ENCODE measurements around the gene TBC1D22B. TPM values are rescaled to one million over a fixed set of nuclear protein-coding genes. Genes with fewer than 3 reads are reported as not detected.
A peak's percentile ranks its signal among the peaks of the same experiment; 100 is the strongest.

The TBC1D22B gene
- total and polyA plus RNA-seq, 9 of the 15 experiments (the other 6 are each of a cell fraction or from before 2014, with no cell fraction given): 4.8 to 24.2 (median 13.5) TPM

- TF ChIP-seq SIN3A (IDR thresholded peaks at IDR 0.05; ENCODE audit: borderline replicate concordance in 2 of 2, control insufficient read depth in 1 of 2, low read depth in 2 of 2, low read length in 2 of 2) (0 out of 4 replicates have a peak, but pooled peaks of 1 of the 2 experiments have one; percentile 4), ZNF407 (IDR thresholded peaks at IDR 0.05; ENCODE audit: low read depth) (peak; percentile 11; the same call in 1 of the 2 replicates), SP1 (CRISPR knock-in tag; IDR thresholded peaks at IDR 0.05) (no peak), NFIX (CRISPR knock-in tag; IDR thresholded peaks at IDR 0.05; ENCODE audit: low read depth) (no peak), WHSC1 (IDR thresholded peaks at IDR 0.05; ENCODE audit: low read length) (peak; percentile 38), JUND (IDR thresholded peaks at IDR 0.05; ENCODE audit: borderline replicate concordance, low read depth, low read length) (peak; percentile 49), JUND (tag; IDR thresholded peaks at IDR 0.05; ENCODE audit: borderline replicate concordance, low read depth, low read length) (no peak; the same call in 2 of the 3 replicates), ZBTB33 (CRISPR knock-in tag; IDR thresholded peaks at IDR 0.05) (no peak), NFRKB (IDR thresholded peaks at IDR 0.05; ENCODE audit: low read depth) (peak; percentile 55; the same call in 1 of the 2 replicates), ZNF311 (CRISPR knock-in tag; IDR thresholded peaks at IDR 0.05) (peak; percentile 18; the same call in 1 of the 2 replicates), ATF7 (IDR thresholded peaks at IDR 0.05) (peak; percentile 89), KDM1A (IDR thresholded peaks at IDR 0.05) (no peak), ETV1 (tag; conservative IDR thresholded peaks at IDR 0.05; ENCODE audit: low read depth) (no peak), BRCA1 (IDR thresholded peaks at IDR 0.05) (no peak), BRCA1 (CRISPR knock-in tag; IDR thresholded peaks at IDR 0.05) (no peak), TRIM25 (IDR thresholded peaks at IDR 0.05; ENCODE audit: borderline replicate concordance) (no peak)
These were observed 47.9 kb upstream of the TBC1D22B start (continued) for GRCh38 chr6:37209461-37210205.
